Central memory CD8-positive, alpha-beta T cell (primary cell): ENCODE data around the gene KCNK7.

ENCODE experiments used
- ATAC-seq: fragments of 150-1000 bp; cut with Tn5 transposase; replicated peaks from 2 replicates; pipeline ENCODE4 v1.10.0; 2022; ENCODE audit warnings: mild to moderate bottlenecking, moderate FRiP score, moderate number of reproducible peaks; ENCODE audit not compliant: poor library complexity, severe bottlenecking; ENCODE audit errors: extremely low read depth
- DNase-seq, 2 donors: peaks; one replicate each; pipeline ENCODE4 v3.0.0; 2021; ENCODE audit warnings: low spot score in 2 of 2
- H3K27ac Mint-ChIP-seq: one replicate; pipeline ENCODE4 v1.8.0; 2022; ENCODE audit warnings: low read depth, mild to moderate bottlenecking, moderate library complexity, mixed read lengths
- H3K27me3 Mint-ChIP-seq: one replicate; pipeline ENCODE4 v1.8.0; 2022; ENCODE audit warnings: mixed read lengths
- H3K36me3 Mint-ChIP-seq: one replicate; pipeline ENCODE4 v1.8.0; 2022; ENCODE audit warnings: mild to moderate bottlenecking, moderate library complexity, mixed read lengths; ENCODE audit not compliant: insufficient read depth
- H3K4me1 Mint-ChIP-seq: one replicate; pipeline ENCODE4 v1.8.0; 2022; ENCODE audit warnings: mixed read lengths
- H3K4me3 Mint-ChIP-seq: one replicate; pipeline ENCODE4 v1.8.0; 2022; ENCODE audit warnings: mild to moderate bottlenecking, moderate library complexity, mixed read lengths
- H3K9me3 Mint-ChIP-seq: one replicate; pipeline ENCODE4 v1.8.0; 2022; ENCODE audit warnings: mixed read lengths

Gene KCNK7

GRCh38 chr11:65599216-65599954 lies 3.8 kb upstream of the KCNK7 start:
- no peaks in the 10 kb centered on the region for H3K27me3 Mint-ChIP-seq
- H3K9me3 Mint-ChIP-seq: no peaks in the 10 kb centered on the region
- ATAC-seq: no peak
- no peak overlapping the region for H3K27ac Mint-ChIP-seq
- H3K36me3 Mint-ChIP-seq: peaks cover 15% of the 10 kb centered on the region
- H3K4me3 Mint-ChIP-seq: no peak overlapping the region
- peaks cover 19% of the 10 kb centered on the region for H3K4me1 Mint-ChIP-seq
- DNase-seq: no peak

- Mint-ChIP-seq H3K27me3 (no peaks in the 10 kb centered on the region), H3K9me3 (no peaks in the 10 kb centered on the region), H3K4me1 (peaks cover 13% of the 10 kb centered on the region), H3K36me3 (peaks cover 14% of the 10 kb centered on the region), H3K4me3 (no peak overlapping the region), H3K27ac (no peak overlapping the region)
- no peak for DNase-seq
- no peak for ATAC-seq
Measured at GRCh38 chr11:65598258-65598699, 2.7 kb upstream of the KCNK7 start.

DNA sequence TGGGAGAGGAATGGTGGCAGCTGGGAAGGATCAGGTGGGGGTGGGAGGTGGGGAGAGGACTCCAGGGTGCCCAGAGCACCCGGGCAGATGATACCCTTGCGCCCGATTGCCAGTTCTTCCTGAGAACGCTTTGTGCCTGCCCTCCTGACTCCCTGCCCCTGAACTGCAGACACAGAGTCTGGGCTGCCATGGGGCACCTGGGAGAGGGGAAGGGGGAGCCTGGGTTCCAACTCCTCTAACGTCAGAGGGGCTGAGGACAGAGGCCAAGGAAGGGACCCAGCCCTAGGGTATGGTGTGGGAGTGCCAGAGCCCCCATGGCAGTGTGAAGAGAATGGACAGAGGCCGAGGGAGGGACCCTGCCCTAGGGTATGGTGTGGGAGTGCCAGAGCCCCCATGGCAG lies 920 bp upstream of the KCNK7 start:
- DNase-seq: no peak
- peaks cover 12% of the 10 kb centered on the region for H3K4me1 Mint-ChIP-seq
- no peak for ATAC-seq
- no peaks in the 10 kb centered on the region for H3K27me3 Mint-ChIP-seq
- no peak overlapping the region for H3K4me3 Mint-ChIP-seq
- H3K27ac Mint-ChIP-seq: peak overlapping the region; percentile 56
- H3K36me3 Mint-ChIP-seq: peaks cover 17% of the 10 kb centered on the region
- no peaks in the 10 kb centered on the region for H3K9me3 Mint-ChIP-seq

GRCh38 chr11:65595131-65595530 lies 469 bp downstream of the KCNK7 start:
- no peaks in the 10 kb centered on the region for H3K9me3 Mint-ChIP-seq
- H3K27me3 Mint-ChIP-seq: no peaks in the 10 kb centered on the region
- peaks cover 20% of the 10 kb centered on the region for H3K36me3 Mint-ChIP-seq
- peaks cover 12% of the 10 kb centered on the region for H3K4me1 Mint-ChIP-seq
- peak overlapping the region; percentile 44 for H3K27ac Mint-ChIP-seq
- ATAC-seq (no peak), DNase-seq (no peak)
- no peak overlapping the region for H3K4me3 Mint-ChIP-seq

DNA sequence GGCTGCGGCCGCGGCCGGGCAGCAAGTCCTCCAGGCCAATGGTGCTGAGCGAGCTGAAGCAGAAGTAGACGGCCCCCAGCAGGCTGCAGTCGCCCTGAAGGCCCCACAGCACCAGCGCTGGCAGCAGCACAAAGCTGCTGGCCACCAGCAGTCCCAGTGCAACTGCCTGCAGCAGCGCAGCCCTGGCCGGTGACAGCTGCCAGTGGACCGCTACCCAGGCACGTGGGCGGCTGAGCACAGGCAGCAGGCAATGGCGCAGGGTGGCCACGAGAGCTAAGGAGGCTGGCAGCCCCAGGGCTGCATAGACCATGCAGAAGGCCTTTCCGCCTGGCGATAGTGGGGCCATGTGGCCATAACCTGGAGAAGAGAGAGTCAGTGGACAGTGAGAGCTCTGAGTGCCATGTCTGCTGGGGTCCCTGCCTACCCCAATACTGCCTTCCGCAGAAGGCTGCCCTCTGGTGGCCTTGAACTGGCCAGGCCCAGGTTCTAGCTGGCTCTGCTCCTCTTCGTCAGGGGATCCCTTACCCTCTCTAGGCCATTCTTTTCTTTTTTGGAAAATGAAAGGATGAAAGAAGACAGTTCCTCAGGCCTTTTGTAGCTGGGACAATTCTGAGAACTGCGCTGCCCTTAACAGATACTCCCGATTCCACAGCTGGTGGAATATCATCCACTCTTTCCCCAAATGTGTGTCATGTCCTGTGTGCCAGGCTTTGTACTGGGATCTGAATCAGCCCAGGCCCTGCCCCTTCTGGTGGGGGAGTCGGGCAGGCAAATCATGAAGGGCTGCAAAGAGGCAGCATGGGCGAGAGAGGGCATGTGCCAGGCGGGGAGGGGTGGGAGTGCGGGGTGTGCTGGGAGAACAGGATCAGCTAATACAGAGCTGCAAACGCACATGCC lies 1.8 kb downstream of the KCNK7 start:
- Mint-ChIP-seq H3K27ac (no peak overlapping the region), H3K4me3 (no peak overlapping the region), H3K36me3 (peaks cover 23% of the 10 kb centered on the region), H3K4me1 (peaks cover 15% of the 10 kb centered on the region), H3K27me3 (no peaks in the 10 kb centered on the region), H3K9me3 (no peaks in the 10 kb centered on the region)
- ATAC-seq: no peak
- no peak for DNase-seq

DNA sequence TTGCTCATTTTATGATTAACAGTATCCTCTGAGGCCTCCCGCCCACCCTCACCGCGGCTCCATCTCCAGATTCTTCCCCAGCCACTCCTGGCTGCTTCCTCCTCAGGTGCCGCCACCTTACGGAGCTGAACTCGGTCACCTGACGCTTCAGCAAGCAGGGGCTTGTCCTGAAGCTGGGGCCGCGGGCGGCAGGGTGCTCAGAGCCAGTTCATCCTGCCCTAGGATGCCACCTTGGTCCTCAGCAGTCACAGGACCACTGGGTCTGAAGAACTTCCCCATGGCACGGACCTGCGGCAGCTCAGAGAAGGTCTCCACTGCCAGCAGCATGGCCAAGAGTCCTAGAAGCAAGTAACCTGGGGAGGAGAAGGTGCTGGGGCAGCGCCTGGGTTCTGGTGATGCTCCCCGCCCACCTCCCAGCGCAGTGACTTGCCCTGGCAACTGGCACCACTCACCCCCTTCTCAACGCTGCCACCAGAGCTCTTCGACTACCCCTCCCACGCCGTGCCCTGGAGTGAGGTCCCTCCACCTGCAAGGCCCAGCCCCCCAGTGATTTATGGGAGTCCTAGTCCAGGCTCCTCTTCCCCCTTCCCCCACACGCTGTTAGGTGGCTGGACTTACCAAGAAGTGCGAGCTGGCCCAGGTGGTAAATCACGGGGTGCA lies 2.6 kb downstream of the KCNK7 start:
- no peak overlapping the region for H3K27ac Mint-ChIP-seq
- H3K9me3 Mint-ChIP-seq: no peaks in the 10 kb centered on the region
- no peak for DNase-seq
- H3K27me3 Mint-ChIP-seq: no peaks in the 10 kb centered on the region
- peaks cover 23% of the 10 kb centered on the region for H3K4me1 Mint-ChIP-seq
- peaks cover 26% of the 10 kb centered on the region for H3K36me3 Mint-ChIP-seq
- no peak for ATAC-seq
- H3K4me3 Mint-ChIP-seq: no peak overlapping the region

GRCh38 chr11:65591939-65592857 lies 3.4 kb downstream of the KCNK7 start:
- peaks cover 23% of the 10 kb centered on the region for H3K36me3 Mint-ChIP-seq
- ATAC-seq (no peak), DNase-seq (no peak)
- no peaks in the 10 kb centered on the region for H3K27me3 Mint-ChIP-seq
- H3K9me3 Mint-ChIP-seq: no peaks in the 10 kb centered on the region
- no peak overlapping the region for H3K4me3 Mint-ChIP-seq
- no peak overlapping the region for H3K27ac Mint-ChIP-seq
- peaks cover 31% of the 10 kb centered on the region for H3K4me1 Mint-ChIP-seq

DNA sequence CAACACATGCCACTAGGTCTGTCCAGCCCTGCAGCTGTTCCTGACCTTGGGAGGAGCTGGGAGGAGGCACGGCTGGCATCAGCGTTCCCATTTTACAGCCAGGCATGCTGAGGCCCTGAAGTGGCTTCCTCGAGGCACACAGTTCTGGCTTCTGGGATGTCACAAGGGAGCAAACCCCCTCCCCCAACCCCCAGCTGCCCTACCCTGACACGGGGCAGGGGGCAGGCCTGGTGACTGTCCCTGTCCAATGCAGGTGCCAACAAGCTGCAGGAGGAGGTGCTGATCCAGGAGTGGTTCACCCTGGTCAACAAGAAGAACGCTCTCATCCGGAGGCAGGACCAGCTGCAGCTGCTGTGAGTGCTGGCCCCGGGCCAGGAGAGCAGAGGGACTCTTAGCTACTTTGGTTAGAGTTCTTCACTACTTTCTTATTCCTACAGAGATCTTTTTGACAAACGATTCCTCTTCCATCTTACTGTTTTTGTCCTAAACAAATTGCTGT lies 5.3 kb downstream of the KCNK7 start:
- DNase-seq: no peak
- H3K9me3 Mint-ChIP-seq: no peaks in the 10 kb centered on the region
- H3K27ac Mint-ChIP-seq: peak overlapping the region; percentile 72
- H3K27me3 Mint-ChIP-seq: no peaks in the 10 kb centered on the region
- no peak for ATAC-seq
- no peak overlapping the region for H3K4me3 Mint-ChIP-seq
- H3K36me3 Mint-ChIP-seq: peaks cover 21% of the 10 kb centered on the region
- H3K4me1 Mint-ChIP-seq: peaks cover 33% of the 10 kb centered on the region

GRCh38 chr11:65589444-65590239 lies 6.0 kb downstream of the KCNK7 start:
- H3K27ac Mint-ChIP-seq: peak overlapping the region; percentile 87

DNA sequence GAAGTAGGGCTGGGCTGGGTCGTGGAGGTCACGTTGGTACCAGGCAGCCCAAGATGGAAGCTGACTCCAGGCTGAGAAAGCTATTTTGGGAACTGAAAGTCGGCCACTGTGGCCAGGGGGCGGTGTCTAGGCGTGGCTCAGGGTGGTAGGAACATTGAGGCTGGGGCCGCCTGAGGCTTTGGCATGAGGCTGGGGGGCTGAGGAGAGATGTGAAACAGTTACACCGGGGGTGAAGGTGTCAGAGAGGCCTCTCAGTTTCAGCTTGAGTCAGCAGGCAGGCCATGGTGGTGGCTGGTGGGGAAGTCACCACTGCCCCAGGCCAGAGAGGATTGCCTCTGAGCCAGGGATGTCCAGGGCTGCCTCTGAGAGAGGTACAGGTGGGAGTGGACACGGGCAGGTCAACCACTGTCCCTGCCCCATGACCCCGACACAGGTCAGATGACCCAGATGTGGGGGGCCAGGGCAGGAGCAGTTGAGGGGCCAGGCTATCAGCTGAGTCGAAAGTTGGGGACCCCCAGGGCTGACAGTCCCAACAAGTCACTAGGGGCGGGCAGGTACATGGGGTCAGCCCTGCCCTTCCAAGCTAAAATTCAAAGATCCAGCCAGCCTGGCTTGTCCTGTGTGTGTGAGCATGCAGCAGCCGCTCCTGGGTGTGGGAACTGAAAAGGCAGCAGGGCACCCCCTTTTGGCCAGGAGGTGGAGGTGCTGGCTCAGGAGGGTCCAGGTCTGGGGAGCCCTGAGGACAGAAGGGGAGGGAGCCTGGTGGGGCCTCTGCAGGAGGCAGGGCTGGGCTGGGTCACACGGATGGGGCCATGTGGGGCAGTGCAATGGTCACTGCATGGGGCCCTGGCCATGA lies 7.2 kb downstream of the KCNK7 start:
- ATAC-seq: peak; percentile 90
- Mint-ChIP-seq H3K4me1 (peaks cover 34% of the 10 kb centered on the region), H3K9me3 (no peaks in the 10 kb centered on the region), H3K36me3 (peaks cover 20% of the 10 kb centered on the region), H3K4me3 (peak overlapping the region; percentile 60), H3K27ac (peak overlapping the region; percentile 87), H3K27me3 (no peaks in the 10 kb centered on the region)
- DNase-seq: peak; percentile 62 to 71

More at GRCh38 chr11:65589444-65590239, 6.0 kb downstream of the KCNK7 start:
- H3K9me3 Mint-ChIP-seq: no peaks in the 10 kb centered on the region
- no peaks in the 10 kb centered on the region for H3K27me3 Mint-ChIP-seq
- DNase-seq (no peak), ATAC-seq (peak; percentile 21)
- peaks cover 28% of the 10 kb centered on the region for H3K4me1 Mint-ChIP-seq
- peaks cover 18% of the 10 kb centered on the region for H3K36me3 Mint-ChIP-seq
- no peak overlapping the region for H3K4me3 Mint-ChIP-seq
